Vagina (tissue), 2 donors: Measurements from ENCODE around the gene SLK.

Experiments used
- CTCF ChIP-seq, 3 experiments: fragments of 450-650 bp in 2 of 3; fragments of 200-600 bp in 1 of 3; sonication (generic) in 1 of 3; IDR thresholded peaks; one replicate each; pipeline ENCODE4 v1.5.1; 2017 to 2019; ENCODE audit warnings: antibody characterized with exemption in 3 of 3, mild to moderate bottlenecking in 2 of 3, moderate library complexity in 2 of 3
- POLR2AphosphoS5 ChIP-seq, 2 donors: sonication (generic); formaldehyde crosslinking; IDR thresholded peaks; one replicate each; pipeline ENCODE4 v1.9.0; 2017; ENCODE audit warnings: antibody characterized with exemption in 2 of 2, mild to moderate bottlenecking in 2 of 2, low read depth in 1 of 2; ENCODE audit not compliant: insufficient read depth in 1 of 2

- TF ChIP-seq CTCF (IDR thresholded peaks at IDR 0.05) (no peak), POLR2AphosphoS5 (IDR thresholded peaks at IDR 0.05; ENCODE audit: insufficient read depth in 1 of 2, low read depth in 1 of 2) (no peak)
Observed at GRCh38 chr10:103977204-103977603, 10.3 kb downstream of the SLK start.
